Cardiac muscle cell (in vitro differentiated cells and primary cell): ENCODE measurements around the gene ITGA8. TPM values are rescaled to one million over a fixed set of nuclear protein-coding genes. Genes with fewer than 3 reads are reported as not detected.
"Not testable (repeated sequence)": the region's sequence is repeated elsewhere in the genome, so short reads cannot be mapped to it uniquely, and the experiment has no call there.

Source experiments
- DNase-seq, 2 donors: peaks; one replicate each; pipeline versions ENCODE4 v3.0.0 to v3.0.0-alpha.2; 2010 to 2017; ENCODE audit warnings: low read depth in 1 of 2, low spot score in 1 of 2
- H3K27ac ChIP-seq: fragments of 200-600 bp; sonication (generic); 2 replicates; pipeline ENCODE4 v1.5.1; 2016
- H3K27me3 ChIP-seq: fragments of 200-600 bp; sonication (generic); 2 replicates; pipeline ENCODE4 v1.6.0; 2016; ENCODE audit warnings: control low read depth
- H3K36me3 ChIP-seq: fragments of 200-600 bp; sonication (generic); 2 replicates; pipeline ENCODE4 v1.5.1; 2016; ENCODE audit warnings: control low read depth
- H3K4me1 ChIP-seq: fragments of 200-600 bp; sonication (generic); 2 replicates; pipeline ENCODE4 v1.8.1; 2017; ENCODE audit warnings: low read depth, mild to moderate bottlenecking, mixed run types
- H3K4me3 ChIP-seq: fragments of 200-600 bp; sonication (generic); 2 replicates; pipeline ENCODE4 v1.5.1; 2016; ENCODE audit warnings: mild to moderate bottlenecking
- H3K9me3 ChIP-seq: fragments of 200-600 bp; sonication (generic); 2 replicates; pipeline ENCODE4 v1.5.1; 2017; ENCODE audit warnings: low read depth, mild to moderate bottlenecking, control low read depth
- CTCF ChIP-seq: IDR thresholded peaks from 2 replicates; pipeline ENCODE4 v1.5.1; 2012; ENCODE audit warnings: low read depth, mild to moderate bottlenecking, low read length
- polyA plus RNA-seq: library from polyadenylated mRNA; unstranded; fragments of >200 nt; fragmentation: Nextera tagmentation; extraction: Ambion mirVana; gene quantifications from 2 replicates; pipeline ENCODE4 v1.2.1, GENCODE V29; 2016
- total RNA-seq: library from RNA; depleted of rRNA; stranded (reverse); fragments of >200 nt; gene quantifications from 2 replicates; pipeline ENCODE4 v1.2.3, GENCODE V29; 2016

ITGA8 gene
- total and polyA plus RNA-seq, 2 experiments from 2014 or later: 0.88 to 1.6 TPM

GRCh38 chr10:15640536-15641085 lies 79.1 kb downstream of the ITGA8 start:
- no peak for DNase-seq
- H3K4me1 ChIP-seq: no peaks in the 10 kb centered on the region
- no peak overlapping the region for H3K27ac ChIP-seq
- no peaks in the 10 kb centered on the region for H3K9me3 ChIP-seq
- no peak overlapping the region for H3K4me3 ChIP-seq
- no peak for TF ChIP-seq CTCF
- no peaks in the 10 kb centered on the region for H3K36me3 ChIP-seq
- no peaks in the 10 kb centered on the region for H3K27me3 ChIP-seq

- no peak for DNase-seq
- Histone ChIP-seq H3K4me3 (no peak overlapping the region), H3K27ac (no peak overlapping the region), H3K36me3 (no peaks in the 10 kb centered on the region), H3K27me3 (no peaks in the 10 kb centered on the region), H3K4me1 (peaks cover 9% of the 10 kb centered on the region), H3K9me3 (no peaks in the 10 kb centered on the region)
- TF ChIP-seq CTCF: no peak
These were observed 83.3 kb downstream of the ITGA8 start for GRCh38 chr10:15636446-15636845.

GRCh38 chr10:15632456-15633091 lies 87.1 kb downstream of the ITGA8 start:
- Histone ChIP-seq H3K4me3 (no peak overlapping the region), H3K27ac (no peak overlapping the region), H3K4me1 (peaks cover 9% of the 10 kb centered on the region), H3K9me3 (no peaks in the 10 kb centered on the region), H3K36me3 (no peaks in the 10 kb centered on the region), H3K27me3 (no peaks in the 10 kb centered on the region)
- TF ChIP-seq CTCF: no peak
- no peak for DNase-seq

GRCh38 chr10:15631205-15631604 lies 88.5 kb downstream of the ITGA8 start:
- not testable (repeated sequence) for H3K27ac ChIP-seq, H3K27me3 ChIP-seq, H3K36me3 ChIP-seq, H3K4me3 ChIP-seq, H3K9me3 ChIP-seq, H3K4me1 ChIP-seq, DNase-seq

GRCh38 chr10:15630353-15630752 lies 89.4 kb downstream of the ITGA8 start:
- Histone ChIP-seq H3K4me1 (peaks cover 9% of the 10 kb centered on the region), H3K36me3 (no peaks in the 10 kb centered on the region), H3K9me3 (no peaks in the 10 kb centered on the region), H3K4me3 (no peak overlapping the region), H3K27me3 (no peaks in the 10 kb centered on the region), H3K27ac (no peak overlapping the region)
- DNase-seq: no peak
- no peak for TF ChIP-seq CTCF

GRCh38 chr10:15627617-15628196 lies 92.0 kb downstream of the ITGA8 start:
- no peak overlapping the region for H3K4me3 ChIP-seq
- no peak overlapping the region for H3K27ac ChIP-seq
- H3K36me3 ChIP-seq: no peaks in the 10 kb centered on the region
- H3K27me3 ChIP-seq: no peaks in the 10 kb centered on the region
- DNase-seq: no peak
- H3K4me1 ChIP-seq: peaks cover 6% of the 10 kb centered on the region
- TF ChIP-seq CTCF: no peak
- no peaks in the 10 kb centered on the region for H3K9me3 ChIP-seq
